MM.1S (cell line): ENCODE results near the gene DACH1.

ENCODE experiments used
- DNase-seq: peaks from one replicate; pipeline ENCODE4 v3.0.0-alpha.2; 2015
- H2AFZ ChIP-seq: fragments of 300-600 bp; sonication (generic); 2 replicates; pipeline ENCODE4 v1.6.0; 2016; ENCODE audit warnings: antibody characterized with exemption, low read length
- H3F3A ChIP-seq: fragments of 300-600 bp; sonication (generic); 2 replicates; pipeline ENCODE4 v1.6.1; 2016; ENCODE audit warnings: mild to moderate bottlenecking, antibody characterized with exemption, low read length, moderate library complexity, mixed read lengths; ENCODE audit not compliant: insufficient read depth
- H3K27ac ChIP-seq: fragments of 300-600 bp; sonication (generic); 2 replicates; pipeline ENCODE4 v1.5.1; 2016; ENCODE audit warnings: mild to moderate bottlenecking, low read length
- H3K27me3 ChIP-seq: fragments of 300-600 bp; sonication (generic); replicated peaks from 2 replicates; pipeline ENCODE4 v1.6.0; 2016; ENCODE audit warnings: low read length; ENCODE audit not compliant: insufficient read depth
- H3K36me3 ChIP-seq: fragments of 300-600 bp; sonication (generic); replicated peaks from 2 replicates; pipeline ENCODE4 v1.6.1; 2016; ENCODE audit warnings: mild to moderate bottlenecking, low read length, mixed read lengths; ENCODE audit not compliant: insufficient read depth
- H3K4me1 ChIP-seq: fragments of 300-600 bp; sonication (generic); 2 replicates; pipeline ENCODE4 v1.6.1; 2016; ENCODE audit warnings: low read length, mixed read lengths
- H3K4me2 ChIP-seq: fragments of 300-600 bp; sonication (generic); 2 replicates; pipeline ENCODE4 v1.6.0; 2016; ENCODE audit warnings: low read depth, low read length
- H3K4me3 ChIP-seq: fragments of 300-600 bp; sonication (generic); 2 replicates; pipeline ENCODE4 v1.5.1; 2016; ENCODE audit warnings: low read length, mixed read lengths
- H3K79me2 ChIP-seq: fragments of 300-600 bp; sonication (generic); 2 replicates; pipeline ENCODE4 v1.6.1; 2016; ENCODE audit warnings: mixed run types, low read length, mixed read lengths
- H3K9ac ChIP-seq: fragments of 300-600 bp; sonication (generic); 2 replicates; pipeline ENCODE4 v1.6.1; 2016; ENCODE audit warnings: low read length, mixed read lengths
- H3K9me2 ChIP-seq: fragments of 300-600 bp; sonication (generic); replicated peaks from 2 replicates; pipeline ENCODE4 v1.6.1; 2016; ENCODE audit warnings: mild to moderate bottlenecking, low read length, mixed read lengths; ENCODE audit not compliant: insufficient read depth
- H3K9me3 ChIP-seq: fragments of 300-600 bp; sonication (generic); replicated peaks from 2 replicates; pipeline ENCODE4 v1.6.1; 2016; ENCODE audit warnings: mild to moderate bottlenecking, low read length, mixed read lengths; ENCODE audit not compliant: insufficient read depth
- H4K20me1 ChIP-seq: fragments of 300-600 bp; sonication (generic); 2 replicates; pipeline ENCODE4 v1.6.1; 2016; ENCODE audit warnings: mild to moderate bottlenecking, low read length, moderate library complexity, mixed read lengths; ENCODE audit not compliant: insufficient read depth
- EZH2 ChIP-seq: fragments of 300-600 bp; sonication (generic); optimal IDR thresholded peaks from 2 replicates; pipeline ENCODE3; 2017; ENCODE audit warnings: low read depth, mild to moderate bottlenecking, antibody characterized with exemption, low read length, mixed read lengths
- EZH2phosphoT487 ChIP-seq: fragments of 300-600 bp; sonication (generic); IDR thresholded peaks from 2 replicates; pipeline ENCODE4 v1.6.1; 2018; ENCODE audit warnings: antibody characterized with exemption, low read length
- TF ChIP-seq, protein P1 (sequence below): fragments of 300-600 bp; sonication (generic); IDR thresholded peaks from 2 replicates; pipeline ENCODE4 v1.5.1; 2016; ENCODE audit warnings: antibody characterized with exemption, low read length, mixed read lengths

The DACH1 gene

DNA sequence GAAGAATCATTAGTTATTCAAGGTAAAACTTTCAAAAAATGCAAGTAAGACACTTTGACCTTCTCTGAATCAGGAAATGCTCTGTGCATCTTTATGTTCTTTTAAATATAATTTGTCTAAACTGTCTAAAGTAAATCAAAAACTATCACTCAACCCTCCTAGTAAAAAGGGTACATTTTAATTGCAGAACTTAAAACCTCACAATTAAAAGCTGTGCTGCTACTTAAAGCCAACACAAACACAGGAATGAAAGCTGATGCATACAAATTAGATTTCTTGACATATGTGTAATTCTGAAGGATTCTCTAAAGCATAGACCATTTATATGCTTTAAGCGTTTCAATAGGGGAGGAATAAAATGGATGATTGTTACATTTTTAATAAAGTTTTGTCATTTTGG is 58.3 kb downstream of the DACH1 start:
- H3K9me2 ChIP-seq: no peaks in the 10 kb centered on the region
- no peak for DNase-seq
- H3K27ac ChIP-seq: no peak overlapping the region
- H3K79me2 ChIP-seq: no peaks in the 10 kb centered on the region
- H3K4me3 ChIP-seq: no peak overlapping the region
- H3K9ac ChIP-seq: no peak overlapping the region
- no peaks in the 10 kb centered on the region for H3K36me3 ChIP-seq
- no peak overlapping the region for H3K4me2 ChIP-seq
- H3K4me1 ChIP-seq: no peaks in the 10 kb centered on the region
- no peaks in the 10 kb centered on the region for H3F3A ChIP-seq
- H2AFZ ChIP-seq: no peak overlapping the region
- H3K9me3 ChIP-seq: no peaks in the 10 kb centered on the region
- H4K20me1 ChIP-seq: no peaks in the 10 kb centered on the region
- TF ChIP-seq EZH2: no peak
- TF ChIP-seq, protein P1, sequence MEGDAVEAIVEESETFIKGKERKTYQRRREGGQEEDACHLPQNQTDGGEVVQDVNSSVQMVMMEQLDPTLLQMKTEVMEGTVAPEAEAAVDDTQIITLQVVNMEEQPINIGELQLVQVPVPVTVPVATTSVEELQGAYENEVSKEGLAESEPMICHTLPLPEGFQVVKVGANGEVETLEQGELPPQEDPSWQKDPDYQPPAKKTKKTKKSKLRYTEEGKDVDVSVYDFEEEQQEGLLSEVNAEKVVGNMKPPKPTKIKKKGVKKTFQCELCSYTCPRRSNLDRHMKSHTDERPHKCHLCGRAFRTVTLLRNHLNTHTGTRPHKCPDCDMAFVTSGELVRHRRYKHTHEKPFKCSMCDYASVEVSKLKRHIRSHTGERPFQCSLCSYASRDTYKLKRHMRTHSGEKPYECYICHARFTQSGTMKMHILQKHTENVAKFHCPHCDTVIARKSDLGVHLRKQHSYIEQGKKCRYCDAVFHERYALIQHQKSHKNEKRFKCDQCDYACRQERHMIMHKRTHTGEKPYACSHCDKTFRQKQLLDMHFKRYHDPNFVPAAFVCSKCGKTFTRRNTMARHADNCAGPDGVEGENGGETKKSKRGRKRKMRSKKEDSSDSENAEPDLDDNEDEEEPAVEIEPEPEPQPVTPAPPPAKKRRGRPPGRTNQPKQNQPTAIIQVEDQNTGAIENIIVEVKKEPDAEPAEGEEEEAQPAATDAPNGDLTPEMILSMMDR: no peak
- TF ChIP-seq EZH2phosphoT487: no peak
- no peaks in the 10 kb centered on the region for H3K27me3 ChIP-seq

DNA sequence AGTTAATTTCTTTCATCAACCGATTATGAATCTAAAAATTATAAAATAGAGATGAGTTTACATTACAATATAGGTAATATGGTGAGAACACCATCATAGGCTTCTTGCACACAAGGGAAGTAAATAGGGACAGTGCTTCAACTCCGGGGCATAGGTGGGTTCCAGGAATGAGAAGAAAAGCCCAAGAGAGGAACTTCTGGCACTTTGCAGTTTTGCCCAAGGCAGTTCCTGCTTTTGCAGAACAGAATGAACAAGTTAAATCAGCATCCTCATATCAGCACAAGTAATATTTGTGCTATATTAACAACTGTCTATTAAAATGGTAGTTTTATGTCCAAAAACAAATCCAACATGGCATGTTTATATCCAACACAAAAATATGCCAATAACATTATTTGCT is 60.1 kb downstream of the DACH1 start:
- H3K27ac ChIP-seq: no peak overlapping the region
- DNase-seq: no peak
- H3K9ac ChIP-seq: no peak overlapping the region
- TF ChIP-seq, protein P1: no peak
- no peak for TF ChIP-seq EZH2
- no peak for TF ChIP-seq EZH2phosphoT487
- H3K79me2 ChIP-seq: no peaks in the 10 kb centered on the region
- no peaks in the 10 kb centered on the region for H3K36me3 ChIP-seq
- no peaks in the 10 kb centered on the region for H3K9me2 ChIP-seq
- no peak overlapping the region for H2AFZ ChIP-seq
- H3K9me3 ChIP-seq: no peaks in the 10 kb centered on the region
- H4K20me1 ChIP-seq: no peaks in the 10 kb centered on the region
- no peak overlapping the region for H3K4me2 ChIP-seq
- no peaks in the 10 kb centered on the region for H3K4me1 ChIP-seq
- no peaks in the 10 kb centered on the region for H3K27me3 ChIP-seq
- no peaks in the 10 kb centered on the region for H3F3A ChIP-seq
- no peak overlapping the region for H3K4me3 ChIP-seq

DNA sequence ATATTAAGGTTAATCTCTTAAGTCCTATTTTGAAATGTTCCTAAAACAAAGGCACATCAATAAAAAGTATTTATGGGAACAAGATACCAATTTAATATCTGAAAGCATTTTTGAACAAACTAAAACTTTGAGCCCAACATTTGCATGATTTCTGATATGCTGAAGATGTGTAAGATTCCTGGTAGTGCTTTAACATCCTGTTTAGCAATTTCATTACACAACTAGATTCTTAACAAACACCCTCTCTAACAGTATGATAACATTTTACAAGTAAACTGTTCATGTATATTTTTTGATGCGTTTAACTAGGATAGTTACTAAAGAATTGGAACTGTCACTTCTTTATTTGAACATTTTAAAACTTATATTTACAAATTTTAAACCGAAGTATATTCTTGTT is 63.9 kb downstream of the DACH1 start:
- H3K9me2 ChIP-seq: no peaks in the 10 kb centered on the region
- TF ChIP-seq, protein P1: no peak
- TF ChIP-seq EZH2phosphoT487: no peak
- no peaks in the 10 kb centered on the region for H4K20me1 ChIP-seq
- H2AFZ ChIP-seq: no peak overlapping the region
- H3K27me3 ChIP-seq: no peaks in the 10 kb centered on the region
- H3K27ac ChIP-seq: no peak overlapping the region
- no peaks in the 10 kb centered on the region for H3K4me1 ChIP-seq
- H3F3A ChIP-seq: no peaks in the 10 kb centered on the region
- H3K4me2 ChIP-seq: no peak overlapping the region
- H3K9ac ChIP-seq: no peak overlapping the region
- H3K4me3 ChIP-seq: no peak overlapping the region
- no peaks in the 10 kb centered on the region for H3K79me2 ChIP-seq
- DNase-seq: no peak
- H3K9me3 ChIP-seq: no peaks in the 10 kb centered on the region
- H3K36me3 ChIP-seq: no peaks in the 10 kb centered on the region
